H1 (cell line): ENCODE data around the gene ALDH4A1. TPM values are rescaled to one million over a fixed set of nuclear protein-coding genes. Genes with fewer than 3 reads are reported as not detected.

ENCODE experiments used
- CTCF ChIA-PET: fragments of 300-600 bp; sonication (Branson Sonifier 250); formaldehyde crosslinking; loops from one replicate; lab custom pipeline; 2021; ENCODE audit not compliant: partially characterized antibody; lab: Charles Lee
- POLR2A ChIA-PET: fragments of 300-600 bp; sonication (Branson Sonifier 250); formaldehyde crosslinking; loops from one replicate; lab custom pipeline; 2021; ENCODE audit warnings: inconsistent platforms; ENCODE audit not compliant: partially characterized antibody; lab: Charles Lee
- DNase-seq, 2 experiments: peaks; one replicate each; pipeline versions ENCODE4 v3.0.0 to v3.0.0-alpha.2; 2010 to 2022; ENCODE audit warnings: low spot score in 2 of 2, low read depth in 1 of 2, mixed read lengths in 1 of 2
- FAIRE-seq: peaks from 2 replicates; lab custom pipeline; 2011; peaks lifted over from hg19 to GRCh38; lab: Jason Lieb, UNC
- H2AFZ ChIP-seq: 2 replicates; pipeline ENCODE4 v1.8.1; 2012; ENCODE audit warnings: low read length, inconsistent platforms
- H2AK5ac ChIP-seq: 2 replicates; pipeline ENCODE4 v1.6.1; 2013; ENCODE audit warnings: low read depth, low read length
- H2BK120ac ChIP-seq: replicated peaks from 2 replicates; pipeline ENCODE3; 2013; ENCODE audit warnings: low read depth, low read length, inconsistent platforms
- H2BK12ac ChIP-seq: 2 replicates; pipeline ENCODE4 v1.6.1; 2013; ENCODE audit warnings: low read depth, low read length
- H2BK15ac ChIP-seq: 2 replicates; pipeline ENCODE4 v1.6.1; 2013; ENCODE audit warnings: low read length
- H2BK20ac ChIP-seq: 2 replicates; pipeline ENCODE4 v1.6.1; 2013; ENCODE audit warnings: low read length
- H2BK5ac ChIP-seq: 2 replicates; pipeline ENCODE4 v1.6.1; 2013; ENCODE audit warnings: low read depth, low read length
- H3K14ac ChIP-seq: 2 replicates; pipeline ENCODE4 v1.6.1; 2013; ENCODE audit warnings: inconsistent platforms; ENCODE audit not compliant: insufficient read length
- H3K18ac ChIP-seq: 2 replicates; pipeline ENCODE4 v1.6.1; 2013; ENCODE audit warnings: low read length; ENCODE audit errors: extremely low read depth
- H3K23ac ChIP-seq: 2 replicates; pipeline ENCODE4 v1.6.1; 2013; ENCODE audit warnings: inconsistent platforms; ENCODE audit not compliant: insufficient read length
- H3K23me2 ChIP-seq: 2 replicates; pipeline ENCODE4 v1.6.1; 2013; ENCODE audit warnings: low read depth, low read length
- H3K27ac ChIP-seq: 2 replicates; pipeline ENCODE4 v1.6.1; 2011; ENCODE audit warnings: low read depth, low read length, inconsistent platforms
- H3K27me3 ChIP-seq, 4 experiments: replicated peaks in 1 of 4; 1 replicate in 1 of 4; 2 replicates in 3 of 4; pipeline versions ENCODE4 v1.6.1 to v1.8.1; 2011 to 2013; ENCODE audit warnings: low read length in 3 of 4, mild to moderate bottlenecking in 3 of 4, inconsistent platforms in 2 of 4, mixed read lengths in 2 of 4, moderate library complexity in 1 of 4; ENCODE audit not compliant: control insufficient read depth in 3 of 4, insufficient read depth in 3 of 4; ENCODE audit errors: extremely low read depth in 1 of 4
- H3K36me3 ChIP-seq, 4 experiments: 2 replicates each; pipeline versions ENCODE4 v1.6.1 to v1.8.1; 2011 to 2013; ENCODE audit warnings: mild to moderate bottlenecking in 4 of 4, low read length in 3 of 4, moderate library complexity in 2 of 4, control low read depth in 1 of 4, inconsistent platforms in 1 of 4; ENCODE audit not compliant: insufficient read depth in 4 of 4, control insufficient read depth in 2 of 4
- H3K4ac ChIP-seq: replicated peaks from 2 replicates; pipeline ENCODE3; 2013; ENCODE audit warnings: low read length, low read depth, mixed read lengths, inconsistent platforms; ENCODE audit not compliant: insufficient read length
- H3K4me1 ChIP-seq, 4 experiments: replicated peaks in 1 of 4; 1 replicate in 1 of 4; 2 replicates in 3 of 4; pipeline versions ENCODE4 v1.6.1 to v1.8.1; 2011 to 2013; ENCODE audit warnings: low read length in 3 of 4, inconsistent platforms in 2 of 4, mixed read lengths in 1 of 4; ENCODE audit not compliant: insufficient read depth in 4 of 4, control insufficient read depth in 3 of 4
- H3K4me2 ChIP-seq, 2 experiments: 2 replicates each; pipeline versions ENCODE4 v1.6.1 to v1.8.1; 2011 to 2013; ENCODE audit warnings: low read depth in 2 of 2, low read length in 2 of 2, control low read depth in 1 of 2, inconsistent platforms in 1 of 2, mild to moderate bottlenecking in 1 of 2; ENCODE audit not compliant: insufficient read depth in 1 of 2
- H3K4me3 ChIP-seq, 4 experiments: fragments of 200-600, 300-600 bp in 1 of 4; sonication (generic), shearing (Covaris generic), sonication (Bioruptor Twin) in 1 of 4; 2 replicates each; pipeline versions ENCODE4 v1.5.1 to v1.8.1; 2011 to 2016; ENCODE audit warnings: low read length in 4 of 4, low read depth in 3 of 4, control low read depth in 2 of 4, inconsistent platforms in 2 of 4, mild to moderate bottlenecking in 2 of 4, mixed read lengths in 1 of 4, moderate library complexity in 1 of 4; ENCODE audit not compliant: insufficient read depth in 2 of 4; ENCODE audit errors: extremely low read depth in 1 of 4
- H3K56ac ChIP-seq: replicated peaks from 2 replicates; pipeline ENCODE3; 2013; ENCODE audit warnings: low read depth, mild to moderate bottlenecking, mixed read lengths, low read length, inconsistent platforms; ENCODE audit not compliant: insufficient read length
- H3K79me1 ChIP-seq: 2 replicates; pipeline ENCODE4 v1.6.1; 2013; ENCODE audit warnings: low read depth, low read length, control low read depth
- H3K79me2 ChIP-seq, 2 experiments: 2 replicates each; pipeline versions ENCODE4 v1.6.1 to v1.8.1; 2012 to 2013; ENCODE audit warnings: low read length in 2 of 2, mild to moderate bottlenecking in 2 of 2, inconsistent platforms in 1 of 2; ENCODE audit not compliant: insufficient read depth in 2 of 2, control insufficient read depth in 1 of 2
- H3K9ac ChIP-seq, 4 experiments: replicated peaks in 1 of 4; 1 replicate in 1 of 4; 2 replicates in 3 of 4; pipeline versions ENCODE4 v1.6.1 to v1.8.1; 2011 to 2013; ENCODE audit warnings: low read depth in 3 of 4, low read length in 3 of 4, control low read depth in 2 of 4, mild to moderate bottlenecking in 2 of 4, moderate library complexity in 2 of 4, inconsistent platforms in 1 of 4; ENCODE audit errors: extremely low read depth in 1 of 4
- H3K9me3 ChIP-seq, 2 experiments: 2 replicates each; pipeline versions ENCODE4 v1.6.1 to v1.8.1; 2012 to 2013; ENCODE audit warnings: mild to moderate bottlenecking in 2 of 2, moderate library complexity in 2 of 2, control low read depth in 1 of 2, inconsistent platforms in 1 of 2, low read depth in 1 of 2, low read length in 1 of 2, mixed read lengths in 1 of 2; ENCODE audit not compliant: insufficient read depth in 2 of 2
- H4K20me1 ChIP-seq, 2 experiments: replicated peaks in 1 of 2; 2 replicates each; pipeline versions ENCODE3 to v1.8.1; 2011 to 2013; ENCODE audit warnings: inconsistent platforms in 2 of 2, low read length in 2 of 2, mild to moderate bottlenecking in 1 of 2; ENCODE audit not compliant: insufficient read depth in 2 of 2, control insufficient read depth in 1 of 2
- H4K5ac ChIP-seq: 2 replicates; pipeline ENCODE4 v1.6.1; 2013; ENCODE audit warnings: low read length, low read depth, mixed read lengths, inconsistent platforms; ENCODE audit not compliant: insufficient read length
- H4K8ac ChIP-seq: 2 replicates; pipeline ENCODE4 v1.8.0; 2013; ENCODE audit warnings: mild to moderate bottlenecking, moderate library complexity, low read length, inconsistent platforms; ENCODE audit not compliant: insufficient read depth; ENCODE audit errors: extremely low read depth
- H4K91ac ChIP-seq: replicated peaks from 2 replicates; pipeline ENCODE3; 2013; ENCODE audit warnings: low read length, mixed read lengths, inconsistent platforms; ENCODE audit not compliant: insufficient read length
- ASH2L ChIP-seq: fragments of 200-600, 300-600 bp; sonication (generic); IDR thresholded peaks from one replicate; pipeline ENCODE4 v1.7.1; 2017; ENCODE audit warnings: low read length
- EGR1 ChIP-seq: IDR thresholded peaks from 2 replicates; pipeline ENCODE4 v1.6.1; 2011; ENCODE audit warnings: low read depth, low read length, borderline replicate concordance
- GABPA ChIP-seq: IDR thresholded peaks from 2 replicates; pipeline ENCODE4 v1.6.1; 2011; ENCODE audit warnings: mild to moderate bottlenecking, low read length, moderate library complexity, borderline replicate concordance; ENCODE audit not compliant: insufficient read depth
- HDAC2 ChIP-seq, 2 experiments: fragments of 300-600 bp in 1 of 2; sonication (generic) in 1 of 2; IDR thresholded peaks; 2 replicates each; pipeline ENCODE4 v1.6.1; 2011 to 2012; ENCODE audit warnings: low read depth in 2 of 2, low read length in 2 of 2, mild to moderate bottlenecking in 2 of 2, moderate library complexity in 2 of 2, borderline replicate concordance in 1 of 2, inconsistent platforms in 1 of 2
- JUND ChIP-seq: IDR thresholded peaks from 2 replicates; pipeline ENCODE4 v1.6.1; 2011; ENCODE audit warnings: mild to moderate bottlenecking, improper control_type of control experiment, low read length
- PHF8 ChIP-seq: fragments of 200-600 bp; sonication (generic); conservative IDR thresholded peaks from 2 replicates; pipeline ENCODE4 v1.7.1; 2012; ENCODE audit warnings: low read depth, mild to moderate bottlenecking, inconsistent platforms, low read length, moderate library complexity
- RBBP5 ChIP-seq: IDR thresholded peaks from 2 replicates; pipeline ENCODE4 v1.7.1; 2012; ENCODE audit warnings: low read depth, mild to moderate bottlenecking, inconsistent platforms, low read length, moderate library complexity, borderline replicate concordance
- RFX5 ChIP-seq: IDR thresholded peaks from 2 replicates; pipeline ENCODE4 v1.6.1; 2011; ENCODE audit warnings: low read depth, low read length, improper control_type of control experiment, borderline replicate concordance
- RNF2 ChIP-seq: fragments of 200-900, 300-1000 bp; sonication (generic); IDR thresholded peaks from 2 replicates; pipeline ENCODE4 v1.7.1; 2016; ENCODE audit warnings: borderline replicate concordance, low read depth, mild to moderate bottlenecking, antibody characterized with exemption, low read length; ENCODE audit not compliant: poor library complexity, severe bottlenecking; ENCODE audit errors: missing control alignments
- SRF ChIP-seq: IDR thresholded peaks from 2 replicates; pipeline ENCODE4 v1.6.1; 2011; ENCODE audit warnings: mild to moderate bottlenecking, low read depth, low read length, moderate library complexity
- TCF12 ChIP-seq: IDR thresholded peaks from 2 replicates; pipeline ENCODE4 v1.6.1; 2011; ENCODE audit warnings: low read depth, mild to moderate bottlenecking, low read length
- WGBS, 2 experiments: shearing (Covaris generic) in 1 of 2; methylation state at CpG; one replicate each; pipeline versions ENCODE4 v1.1.6 to v1.1.7; 2013 to 2015; ENCODE audit warnings: low lambda C conversion rate in 2 of 2, mixed read lengths in 2 of 2, inconsistent platforms in 1 of 2, low coverage in 1 of 2, missing lambda C conversion rate in 1 of 2; ENCODE audit not compliant: insufficient replicate concordance in 2 of 2, insufficient coverage in 1 of 2, insufficient read length in 1 of 2; ENCODE audit errors: extremely low coverage in 1 of 2, missing lambda C conversion rate in 1 of 2; 5-methylcytosine and 5-hydroxymethylcytosine counted together
- polyA plus RNA-seq, 7 experiments: library from polyadenylated mRNA; depleted of rRNA in 3 of 7; stranded (reverse) in 5 of 7; unstranded in 2 of 7; fragments of >200 nt in 5 of 7; fragments of 200-250 nt in 2 of 7; gene quantifications; 1 replicate in 5 of 7; 2 replicates in 1 of 7; 4 replicates in 1 of 7; pipeline versions ENCODE4 v1.2.1 to v1.2.3, GENCODE V29; 2011 to 2013; ENCODE audit warnings: missing spikeins in 2 of 7, mixed read lengths in 2 of 7
- total RNA-seq: library from RNA; stranded (reverse); fragmentation: NEBNext Ultra II Directional; extraction: Animal tissue kit (Norgen Biotek cat#: 25700); gene quantifications from 2 replicates; pipeline ENCODE4 v1.2.1, GENCODE V29; 2021

The ALDH4A1 gene
- total and polyA plus RNA-seq, 2 of the 8 experiments (the other 6 are each of a cell fraction or from before 2014, with no cell fraction given) = 30.3 to 35.9 TPM

DNA sequence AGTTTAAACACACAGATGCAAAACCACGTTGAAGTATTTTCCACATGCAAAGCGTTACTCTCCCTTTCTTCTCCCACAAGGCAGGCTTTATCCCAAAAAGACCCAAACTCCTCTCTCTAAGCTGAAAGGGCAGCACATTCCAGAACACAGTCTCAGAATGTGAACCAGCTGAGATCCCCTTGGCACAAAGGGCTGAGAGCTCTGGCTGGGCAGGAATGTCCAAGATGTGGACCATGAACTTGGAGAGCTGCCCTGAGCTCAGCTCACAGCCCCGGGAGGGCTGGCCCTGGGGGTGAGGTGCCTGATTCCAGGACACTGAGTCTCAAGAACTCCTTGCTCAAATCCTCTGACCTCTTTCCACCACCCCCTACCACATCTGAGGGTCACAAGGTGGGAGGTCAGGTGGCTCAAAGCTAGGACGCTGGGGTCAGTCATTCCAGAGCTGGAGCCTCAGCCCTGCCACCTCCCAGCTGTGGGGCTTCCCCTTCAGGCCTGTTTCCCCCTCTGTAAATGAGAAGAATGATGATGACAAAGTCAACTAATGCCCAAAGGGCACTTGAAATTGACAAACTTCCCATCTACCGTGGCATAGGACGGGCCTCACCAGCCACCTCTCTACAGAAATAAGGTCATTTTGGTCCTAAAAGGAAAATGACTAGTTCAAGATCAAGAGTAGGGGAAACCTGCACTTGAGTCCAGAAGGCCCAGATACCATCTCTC, 11.5 kb downstream of the ALDH4A1 start:
- WGBS, 2 experiments = 88% methylated on average over 6 of the region's 6 CpGs; no CpG with 5 or more reads in 1 of the 2 experiments
- FAIRE-seq = no peak
- Histone ChIP-seq H3K79me1 (peaks cover 3% of the 10 kb centered on the region; the same call in 1 of the 2 replicates), H3K9me3 (no peaks in the 10 kb centered on the region), H2AFZ (no peak overlapping the region), H3K4me2 (no peak overlapping the region), H2BK5ac (no peak overlapping the region), H3K14ac (no peak overlapping the region), H2BK12ac (no peak overlapping the region), H4K8ac (no peak overlapping the region), H3K4me1 (peaks cover 0 to 3% (median 0%) of the 10 kb centered on the region in 4 experiments; a peak in 1 of 7 replicates), H3K79me2 (no peaks in the 10 kb centered on the region; a peak in 1 of 4 replicates), H2BK20ac (no peak overlapping the region), H3K9ac (no peak overlapping the region), H3K27ac (no peak overlapping the region; the same call in 1 of the 2 replicates), H3K4me3 (no peak overlapping the region), H3K27me3 (no peaks in the 10 kb centered on the region), H4K20me1 (peaks cover 0 to 4% of the 10 kb centered on the region in 2 experiments), H2AK5ac (no peak overlapping the region), H3K56ac (no peak overlapping the region), H3K23me2 (no peaks in the 10 kb centered on the region), H2BK120ac (no peak overlapping the region), H4K5ac (no peak overlapping the region), H2BK15ac (no peak overlapping the region), H3K23ac (no peak overlapping the region), H3K4ac (no peak overlapping the region), H3K18ac (no peak overlapping the region), H4K91ac (no peak overlapping the region), H3K36me3 (no peaks in the 10 kb centered on the region)
- ChIA-PET CTCF (interaction anchor here (0.7 to 14.4 kb wide), 9 partner anchors 7 to 555 kb away, joined by 3 to 131 read pairs (median 4); partner anchors contain the start of gene ALDH4A1), POLR2A (interaction anchor here (1.1 kb wide), 1 partner anchor 10 kb away, joined by 3 read pairs; no protein-coding TSS in a partner anchor)
- DNase-seq = no peak
- TF ChIP-seq SRF (no peak), TCF12 (no peak), RFX5 (no peak), EGR1 (no peak), HDAC2 (IDR thresholded peaks at IDR 0.05; ENCODE audit: borderline replicate concordance in 1 of 2, low read depth in 2 of 2, low read length in 2 of 2) (no peak), RNF2 (no peak), RBBP5 (no peak), JUND (no peak), GABPA (no peak), PHF8 (no peak), ASH2L (no peak)
